Measurements from ENCODE around the gene LRP1-AS. TPM values are rescaled to one million over a fixed set of nuclear protein-coding genes. Genes with fewer than 3 reads are reported as not detected.
A peak's percentile ranks its signal among the peaks of the same experiment; 100 is the strongest.

The LRP1-AS gene
- total RNA-seq: not detected in 2 replicates
- not detected in 2 replicates for polyA plus RNA-seq

- Histone ChIP-seq H3K36me3 (peaks cover 28% of the 10 kb centered on the region), H3K4me1 (ENCODE audit: low read depth) (peaks cover 6% of the 10 kb centered on the region)
- no peak for TF ChIP-seq CTCF (IDR thresholded peaks at IDR 0.05; ENCODE audit: low read depth, low read length)
Measured at GRCh38 chr12:57146961-57147944, at the start of gene LRP1-AS. Gene LRP1-AS (minus strand): TSS chr12:57147619.

GRCh38 chr12:57196956-57197355, 49.5 kb upstream of the LRP1-AS start:
- Histone ChIP-seq H3K4me1 (ENCODE audit: low read depth) (no peaks in the 10 kb centered on the region), H3K4me3 (no peak overlapping the region), H3K27ac (no peak overlapping the region), H3K36me3 (peaks cover 58% of the 10 kb centered on the region), H3K27me3 (no peaks in the 10 kb centered on the region), H3K9me3 (ENCODE audit: low read depth) (no peaks in the 10 kb centered on the region)
- no peak for TF ChIP-seq CTCF (IDR thresholded peaks at IDR 0.05; ENCODE audit: low read depth, low read length)
- DNase-seq (ENCODE audit: low read depth in 1 of 2, low spot score in 1 of 2): no peak

More at GRCh38 chr12:57146961-57147944, at the start of gene LRP1-AS:
- DNase-seq (ENCODE audit: low read depth in 1 of 2, low spot score in 1 of 2): peak in 1 of 2 donors; percentile 67
- Histone ChIP-seq H3K27me3 (no peaks in the 10 kb centered on the region), H3K27ac (peak within 1 kb of the TSS; percentile 47), H3K9me3 (ENCODE audit: low read depth) (no peaks in the 10 kb centered on the region), H3K4me3 (no peak within 1 kb of the TSS)

- TF ChIP-seq CTCF (IDR thresholded peaks at IDR 0.05; ENCODE audit: low read depth, low read length): no peak
- no peak for DNase-seq (ENCODE audit: low read depth in 1 of 2, low spot score in 1 of 2)
- H3K27ac ChIP-seq: no peak overlapping the region
- H3K4me1 ChIP-seq (ENCODE audit: low read depth): no peaks in the 10 kb centered on the region
- H3K36me3 ChIP-seq: peaks cover 57% of the 10 kb centered on the region
- no peaks in the 10 kb centered on the region for H3K9me3 ChIP-seq (ENCODE audit: low read depth)
- no peak overlapping the region for H3K4me3 ChIP-seq
- no peaks in the 10 kb centered on the region for H3K27me3 ChIP-seq
Measured at GRCh38 chr12:57196439-57196838, 49.0 kb upstream of the LRP1-AS start.

- Histone ChIP-seq H3K9me3 (ENCODE audit: low read depth) (no peaks in the 10 kb centered on the region), H3K4me3 (no peak overlapping the region), H3K27me3 (no peaks in the 10 kb centered on the region), H3K36me3 (peaks cover 54% of the 10 kb centered on the region), H3K27ac (no peak overlapping the region), H3K4me1 (ENCODE audit: low read depth) (no peaks in the 10 kb centered on the region)
- DNase-seq (ENCODE audit: low read depth in 1 of 2, low spot score in 1 of 2): no peak
- TF ChIP-seq CTCF (IDR thresholded peaks at IDR 0.05; ENCODE audit: low read depth, low read length): no peak
Measured at GRCh38 chr12:57195611-57196371, 48.4 kb upstream of the LRP1-AS start.

- Histone ChIP-seq H3K4me3 (no peak overlapping the region), H3K36me3 (peaks cover 51% of the 10 kb centered on the region), H3K4me1 (ENCODE audit: low read depth) (no peaks in the 10 kb centered on the region), H3K9me3 (ENCODE audit: low read depth) (no peaks in the 10 kb centered on the region), H3K27me3 (no peaks in the 10 kb centered on the region), H3K27ac (no peak overlapping the region)
- TF ChIP-seq CTCF (IDR thresholded peaks at IDR 0.05; ENCODE audit: low read depth, low read length): no peak
- DNase-seq (ENCODE audit: low read depth in 1 of 2, low spot score in 1 of 2): no peak
Measured at GRCh38 chr12:57195186-57195585, 47.8 kb upstream of the LRP1-AS start.
